GM12801 (cell line): ENCODE measurements around the gene GALNT13.

ENCODE experiments used
- CTCF ChIP-seq: IDR thresholded peaks from one replicate; pipeline ENCODE4 v1.5.1; 2011; ENCODE audit warnings: control low read depth; ENCODE audit not compliant: insufficient read length; ENCODE audit errors: extremely low read depth

The GALNT13 gene

GRCh38 chr2:154226931-154227330 lies 355.2 kb downstream of the GALNT13 start:
- TF ChIP-seq CTCF: no peak

- TF ChIP-seq CTCF: no peak
Measured at GRCh38 chr2:154228566-154229280, 357.0 kb downstream of the GALNT13 start.

- no peak for TF ChIP-seq CTCF
Measured at GRCh38 chr2:154229966-154230365, 358.2 kb downstream of the GALNT13 start.

- TF ChIP-seq CTCF: no peak
Measured at GRCh38 chr2:154231021-154231420, 359.3 kb downstream of the GALNT13 start.

GRCh38 chr2:154233231-154233630 lies 361.5 kb downstream of the GALNT13 start:
- TF ChIP-seq CTCF: no peak

GRCh38 chr2:154238252-154238651 lies 366.5 kb downstream of the GALNT13 start:
- no peak for TF ChIP-seq CTCF

- TF ChIP-seq CTCF: no peak
Measured at GRCh38 chr2:154240316-154240715, 368.6 kb downstream of the GALNT13 start.
